ENCODE results near the gene TXNDC16. TPM values are rescaled to one million over a fixed set of nuclear protein-coding genes. Genes with fewer than 3 reads are reported as not detected.

TXNDC16 gene
- total RNA-seq, 4 donors from 2014 or later, result 2.4 to 4.0 (median 2.9) TPM

GRCh38 chr14:52442602-52443001 lies 109.7 kb downstream of the TXNDC16 start:
- H3K36me3 ChIP-seq, result no peaks in the 10 kb centered on the region
- no peak for ATAC-seq
- in situ Hi-C loops (cut with MboI; ENCODE audit: low sequenced_read_pairs in 4 of 4) (no loop called here), intact Hi-C loops (cut with DNase I; ENCODE audit: low total_unique reads) (no loop called here)
- no peaks in the 10 kb centered on the region for H3K4me1 ChIP-seq
- H3K27me3 ChIP-seq, result no peaks in the 10 kb centered on the region
- no peaks in the 10 kb centered on the region for H3K9me3 ChIP-seq
- no peak for DNase-seq
- no peak overlapping the region for H3K27ac ChIP-seq
- TF ChIP-seq CTCF (IDR thresholded peaks at IDR 0.05 in 4 of 5, conservative IDR thresholded peaks at IDR 0.05 in 1 of 5) (no peak), POLR2A (IDR thresholded peaks at IDR 0.05) (no peak)
- H3K4me3 ChIP-seq, result no peak overlapping the region

- Histone ChIP-seq H3K36me3 (no peaks in the 10 kb centered on the region), H3K4me3 (no peak overlapping the region), H3K9me3 (no peaks in the 10 kb centered on the region), H3K27me3 (no peaks in the 10 kb centered on the region), H3K4me1 (no peaks in the 10 kb centered on the region), H3K27ac (no peak overlapping the region)
- no peak for TF ChIP-seq POLR2A (IDR thresholded peaks at IDR 0.05)
- TF ChIP-seq CTCF (IDR thresholded peaks at IDR 0.05 in 4 of 5, conservative IDR thresholded peaks at IDR 0.05 in 1 of 5), result no peak
- ATAC-seq (no peak), DNase-seq (no peak)
- in situ Hi-C loops (cut with MboI; ENCODE audit: low sequenced_read_pairs in 4 of 4), result no loop called here
- intact Hi-C loops (cut with DNase I; ENCODE audit: low total_unique reads), result no loop called here
These were observed 110.1 kb downstream of the TXNDC16 start for GRCh38 chr14:52442166-52442565.

DNA sequence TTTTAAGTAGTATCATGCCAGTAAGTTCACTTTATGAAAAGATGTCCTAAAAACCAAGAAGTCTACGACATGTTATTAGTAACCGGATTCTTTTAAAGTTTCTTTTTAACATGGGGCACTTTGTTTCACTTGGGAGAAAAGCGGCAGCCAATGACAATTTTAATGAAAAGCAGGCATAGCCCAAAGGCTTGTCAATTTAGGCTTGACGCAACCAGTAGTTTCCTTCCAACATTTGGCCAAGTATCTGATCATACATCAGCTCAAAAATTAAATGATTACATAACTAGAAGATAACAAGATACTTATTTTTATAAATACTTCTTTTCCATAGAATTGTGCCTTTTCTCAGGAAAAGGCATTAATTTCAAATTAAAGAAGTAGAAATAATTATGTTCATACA lies 112.8 kb downstream of the TXNDC16 start:
- Histone ChIP-seq H3K27ac (no peak overlapping the region), H3K4me3 (no peak overlapping the region), H3K4me1 (no peaks in the 10 kb centered on the region), H3K36me3 (no peaks in the 10 kb centered on the region), H3K9me3 (no peaks in the 10 kb centered on the region), H3K27me3 (no peaks in the 10 kb centered on the region)
- ATAC-seq (no peak), DNase-seq (no peak)
- intact Hi-C loops (cut with DNase I; ENCODE audit: low total_unique reads), result no loop called here
- in situ Hi-C loops (cut with MboI; ENCODE audit: low sequenced_read_pairs in 4 of 4), result no loop called here
- TF ChIP-seq CTCF (IDR thresholded peaks at IDR 0.05 in 4 of 5, conservative IDR thresholded peaks at IDR 0.05 in 1 of 5) (no peak), POLR2A (IDR thresholded peaks at IDR 0.05) (no peak)

GRCh38 chr14:52434955-52435354 lies 117.3 kb downstream of the TXNDC16 start:
- TF ChIP-seq POLR2A (IDR thresholded peaks at IDR 0.05), result no peak
- ATAC-seq (no peak), DNase-seq (no peak)
- no peaks in the 10 kb centered on the region for H3K27me3 ChIP-seq
- in situ Hi-C loops (cut with MboI; ENCODE audit: low sequenced_read_pairs in 4 of 4) (no loop called here), intact Hi-C loops (cut with DNase I; ENCODE audit: low total_unique reads) (no loop called here)
- H3K36me3 ChIP-seq, result peaks cover 0 to 6% of the 10 kb centered on the region in 2 donors
- no peak overlapping the region for H3K4me3 ChIP-seq
- no peak overlapping the region for H3K27ac ChIP-seq
- no peaks in the 10 kb centered on the region for H3K4me1 ChIP-seq
- no peaks in the 10 kb centered on the region for H3K9me3 ChIP-seq

GRCh38 chr14:52430474-52430873 lies 121.8 kb downstream of the TXNDC16 start:
- in situ Hi-C loops (cut with MboI; ENCODE audit: low sequenced_read_pairs in 4 of 4) (no loop called here), intact Hi-C loops (cut with DNase I; ENCODE audit: low total_unique reads) (no loop called here)
- Histone ChIP-seq H3K27ac (no peak overlapping the region), H3K4me1 (no peaks in the 10 kb centered on the region), H3K36me3 (peaks cover 0 to 6% of the 10 kb centered on the region in 2 donors), H3K27me3 (no peaks in the 10 kb centered on the region), H3K9me3 (no peaks in the 10 kb centered on the region), H3K4me3 (no peak overlapping the region)
- TF ChIP-seq CTCF (IDR thresholded peaks at IDR 0.05 in 4 of 5, conservative IDR thresholded peaks at IDR 0.05 in 1 of 5) (no peak), POLR2A (IDR thresholded peaks at IDR 0.05) (no peak)
- ATAC-seq, result no peak
- DNase-seq, result no peak
